Fibroblast of lung (primary cell): ENCODE data around the gene TMEM135. TPM values are rescaled to one million over a fixed set of nuclear protein-coding genes. Genes with fewer than 3 reads are reported as not detected.
A peak's percentile ranks its signal among the peaks of the same experiment; 100 is the strongest.

Source experiments
- DNase-seq, 2 donors: peaks; one replicate each; pipeline versions ENCODE4 v3.0.0 to v3.0.0-alpha.2; 2010; ENCODE audit warnings: low read depth in 2 of 2
- H2AFZ ChIP-seq: 2 replicates; pipeline ENCODE4 v1.5.1; 2012; ENCODE audit warnings: low read length, control low read depth, inconsistent platforms
- H3K27ac ChIP-seq: 2 replicates; pipeline ENCODE4 v1.5.1; 2011; ENCODE audit warnings: low read length, control low read depth; ENCODE audit not compliant: insufficient read depth
- H3K27me3 ChIP-seq: 2 replicates; pipeline ENCODE4 v1.5.1; 2011; ENCODE audit warnings: mild to moderate bottlenecking, low read length; ENCODE audit not compliant: control insufficient read depth, insufficient read depth
- H3K36me3 ChIP-seq: 2 replicates; pipeline ENCODE4 v1.5.1; 2011; ENCODE audit warnings: low read length; ENCODE audit not compliant: control insufficient read depth, insufficient read depth
- H3K4me1 ChIP-seq: 2 replicates; pipeline ENCODE4 v1.5.1; 2011; ENCODE audit warnings: low read length; ENCODE audit not compliant: control insufficient read depth, insufficient read depth; ENCODE audit errors: extremely low read depth
- H3K4me2 ChIP-seq: 2 replicates; pipeline ENCODE4 v1.5.1; 2011; ENCODE audit warnings: low read length, control low read depth; ENCODE audit not compliant: insufficient read depth; ENCODE audit errors: extremely low read depth
- H3K4me3 ChIP-seq, 4 experiments: fragments of 200-600 bp in 1 of 4; sonication (generic) in 1 of 4; replicated peaks in 1 of 4; 2 replicates each; pipeline ENCODE4 v1.5.1; 2011 to 2016; ENCODE audit warnings: low read length in 4 of 4, low read depth in 3 of 4, mild to moderate bottlenecking in 3 of 4, control low read depth in 2 of 4, inconsistent platforms in 1 of 4, mixed read lengths in 1 of 4; ENCODE audit not compliant: insufficient read depth in 1 of 4; ENCODE audit errors: control extremely low read depth in 1 of 4
- H3K79me2 ChIP-seq: 2 replicates; pipeline ENCODE4 v1.5.1; 2012; ENCODE audit warnings: mild to moderate bottlenecking, low read length, inconsistent platforms; ENCODE audit not compliant: control insufficient read depth, insufficient read depth
- H3K9ac ChIP-seq: 2 replicates; pipeline ENCODE4 v1.5.1; 2011; ENCODE audit warnings: mild to moderate bottlenecking, low read length, control low read depth; ENCODE audit not compliant: insufficient read depth
- H3K9me3 ChIP-seq: 2 replicates; pipeline ENCODE4 v1.5.1; 2012; ENCODE audit warnings: low read depth, low read length; ENCODE audit not compliant: control insufficient read depth, insufficient read depth
- H4K20me1 ChIP-seq: 2 replicates; pipeline ENCODE4 v1.5.1; 2011; ENCODE audit warnings: low read length; ENCODE audit not compliant: control insufficient read depth, insufficient read depth; ENCODE audit errors: extremely low read depth
- EZH2 ChIP-seq: IDR thresholded peaks from 2 replicates; pipeline ENCODE4 v1.5.1; 2012; ENCODE audit warnings: low read length, control low read depth, mild to moderate bottlenecking; ENCODE audit errors: missing control alignments
- polyA minus RNA-seq: library from RNA; depleted of rRNA, polyadenylated mRNA; stranded (reverse); fragments of >200 nt; gene quantifications from 2 replicates; pipeline ENCODE4 v1.2.3, GENCODE V29; 2011; ENCODE audit warnings: low replicate concordance
- polyA plus RNA-seq, 2 donors: library from polyadenylated mRNA; depleted of rRNA in 1 of 2; stranded (reverse) in 1 of 2; unstranded in 1 of 2; fragments of >200 nt; gene quantifications; 2 replicates each; pipeline ENCODE4 v1.2.1, GENCODE V29; 2011 to 2012; ENCODE audit warnings: missing spikeins in 1 of 2
- total RNA-seq: library from RNA; depleted of rRNA; stranded (reverse); fragments of >200 nt; gene quantifications from 2 replicates; pipeline ENCODE4 v1.2.1, GENCODE V29; 2014
- TF ChIP-seq, protein P1 (sequence below), 2 donors: IDR thresholded peaks in 1 of 2; conservative IDR thresholded peaks in 1 of 2; 1 replicate in 1 of 2; 2 replicates in 1 of 2; pipeline ENCODE4 v1.5.1; 2011 to 2012; ENCODE audit warnings: low read length in 2 of 2, control low read depth in 1 of 2, inconsistent platforms in 1 of 2, low read depth in 1 of 2, mild to moderate bottlenecking in 1 of 2

TMEM135 gene
- 20.6 and 22.1 TPM in 2 replicates for total RNA-seq
- polyA plus RNA-seq = 14.2 and 17.3 TPM in 2 replicates
- 11.4 and 11.9 TPM in 2 replicates for polyA plus RNA-seq (2012)
- 7.7 and 15.2 TPM in 2 replicates for polyA minus RNA-seq

DNA sequence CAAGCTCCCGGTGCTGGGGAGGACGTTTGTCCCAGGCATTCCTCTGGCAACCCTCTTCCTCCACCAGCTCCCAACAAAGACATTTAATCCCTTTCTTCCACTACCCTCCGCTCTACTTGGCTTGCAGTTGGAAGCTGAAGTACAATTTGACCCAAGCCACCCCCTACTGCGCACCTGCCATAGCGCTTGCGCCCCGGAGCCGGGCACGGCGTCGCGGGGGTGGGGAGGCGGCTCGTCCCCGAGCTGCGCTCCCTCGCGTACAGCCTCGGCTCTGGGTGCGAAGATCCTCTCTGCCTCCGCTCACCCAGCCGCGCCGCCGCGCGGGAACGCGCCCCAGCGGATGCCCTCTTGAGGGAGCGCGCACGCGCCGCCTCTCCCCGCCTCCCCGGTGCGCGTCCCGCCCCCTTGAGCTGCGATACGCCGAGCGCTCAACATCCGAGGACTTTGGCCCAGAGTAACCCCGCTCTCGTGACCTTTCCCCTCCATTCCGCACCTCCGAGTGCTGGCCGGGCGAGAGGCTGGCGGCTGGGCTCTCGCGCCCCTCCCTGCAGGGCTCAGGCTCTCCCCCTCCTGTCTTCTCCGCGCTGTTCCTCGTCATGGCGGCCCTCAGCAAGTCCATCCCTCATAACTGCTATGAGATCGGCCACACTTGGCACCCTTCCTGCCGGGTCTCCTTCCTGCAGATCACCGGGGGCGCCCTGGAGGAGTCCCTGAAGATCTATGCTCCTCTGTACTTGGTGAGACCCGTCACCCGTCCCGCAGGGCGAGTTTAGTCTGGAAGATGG, at the start of gene TMEM135:
Gene TMEM135 (plus strand): TSS at position 485 of the 785 bp plus-strand sequence. CDS start 112 bp downstream, at position 597.
- Histone ChIP-seq H3K4me2 (peak within 1 kb of the TSS; percentile 67), H4K20me1 (no peaks in the 10 kb centered on the region), H3K79me2 (peaks cover 22% of the 10 kb centered on the region), H3K27me3 (no peaks in the 10 kb centered on the region), H3K4me1 (peaks cover 2% of the 10 kb centered on the region), H3K4me3 (peak within 1 kb of the TSS; percentile 82 to 99 (median 89)), H3K27ac (peak within 1 kb of the TSS; percentile 72), H3K9ac (peak within 1 kb of the TSS; percentile 66), H2AFZ (peak within 1 kb of the TSS; percentile 77), H3K9me3 (no peaks in the 10 kb centered on the region), H3K36me3 (no peaks in the 10 kb centered on the region)
- peak; percentile 87 to 92 for DNase-seq
- no peak for TF ChIP-seq EZH2
- TF ChIP-seq, protein P1, sequence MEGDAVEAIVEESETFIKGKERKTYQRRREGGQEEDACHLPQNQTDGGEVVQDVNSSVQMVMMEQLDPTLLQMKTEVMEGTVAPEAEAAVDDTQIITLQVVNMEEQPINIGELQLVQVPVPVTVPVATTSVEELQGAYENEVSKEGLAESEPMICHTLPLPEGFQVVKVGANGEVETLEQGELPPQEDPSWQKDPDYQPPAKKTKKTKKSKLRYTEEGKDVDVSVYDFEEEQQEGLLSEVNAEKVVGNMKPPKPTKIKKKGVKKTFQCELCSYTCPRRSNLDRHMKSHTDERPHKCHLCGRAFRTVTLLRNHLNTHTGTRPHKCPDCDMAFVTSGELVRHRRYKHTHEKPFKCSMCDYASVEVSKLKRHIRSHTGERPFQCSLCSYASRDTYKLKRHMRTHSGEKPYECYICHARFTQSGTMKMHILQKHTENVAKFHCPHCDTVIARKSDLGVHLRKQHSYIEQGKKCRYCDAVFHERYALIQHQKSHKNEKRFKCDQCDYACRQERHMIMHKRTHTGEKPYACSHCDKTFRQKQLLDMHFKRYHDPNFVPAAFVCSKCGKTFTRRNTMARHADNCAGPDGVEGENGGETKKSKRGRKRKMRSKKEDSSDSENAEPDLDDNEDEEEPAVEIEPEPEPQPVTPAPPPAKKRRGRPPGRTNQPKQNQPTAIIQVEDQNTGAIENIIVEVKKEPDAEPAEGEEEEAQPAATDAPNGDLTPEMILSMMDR (conservative IDR thresholded peaks at IDR 0.05 in 1 of 2, IDR thresholded peaks at IDR 0.05 in 1 of 2; ENCODE audit: low read depth in 1 of 2, low read length in 2 of 2) = peak in 1 of 2 donors; percentile 1

DNA sequence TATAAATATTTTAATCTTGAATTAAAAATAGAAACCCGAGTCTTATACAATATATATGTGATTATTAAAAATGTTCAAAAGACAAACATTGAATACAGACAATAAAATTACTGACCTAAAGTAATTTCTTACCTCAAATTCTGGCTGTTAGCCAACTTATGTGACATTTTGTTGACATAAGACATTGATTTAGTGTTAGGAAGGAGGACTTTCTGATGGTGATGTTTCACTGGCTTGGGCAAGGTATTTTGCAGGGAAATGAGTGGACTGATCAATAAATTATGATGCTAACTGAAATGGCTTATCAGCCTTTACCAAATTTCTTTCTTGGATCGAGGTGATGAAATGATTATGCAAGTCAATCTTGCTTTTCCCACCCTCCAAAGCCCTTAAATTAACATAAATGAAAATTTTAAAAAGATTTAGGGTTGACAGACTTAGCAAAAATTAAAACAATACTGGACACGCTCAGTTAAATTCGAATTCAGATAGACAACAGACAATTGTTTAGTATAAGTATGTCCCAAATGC, 49.3 kb upstream of the TMEM135 start:
- Histone ChIP-seq H3K4me2 (no peak overlapping the region), H4K20me1 (no peaks in the 10 kb centered on the region), H3K27me3 (no peaks in the 10 kb centered on the region), H3K27ac (no peak overlapping the region), H3K4me3 (no peak overlapping the region), H3K9ac (no peak overlapping the region), H3K9me3 (no peaks in the 10 kb centered on the region), H3K4me1 (no peaks in the 10 kb centered on the region), H3K36me3 (no peaks in the 10 kb centered on the region), H2AFZ (no peak overlapping the region), H3K79me2 (no peaks in the 10 kb centered on the region)
- TF ChIP-seq, protein P1 (conservative IDR thresholded peaks at IDR 0.05 in 1 of 2, IDR thresholded peaks at IDR 0.05 in 1 of 2; ENCODE audit: low read depth in 1 of 2, low read length in 2 of 2) = no peak
- no peak for TF ChIP-seq EZH2
- DNase-seq = no peak

DNA sequence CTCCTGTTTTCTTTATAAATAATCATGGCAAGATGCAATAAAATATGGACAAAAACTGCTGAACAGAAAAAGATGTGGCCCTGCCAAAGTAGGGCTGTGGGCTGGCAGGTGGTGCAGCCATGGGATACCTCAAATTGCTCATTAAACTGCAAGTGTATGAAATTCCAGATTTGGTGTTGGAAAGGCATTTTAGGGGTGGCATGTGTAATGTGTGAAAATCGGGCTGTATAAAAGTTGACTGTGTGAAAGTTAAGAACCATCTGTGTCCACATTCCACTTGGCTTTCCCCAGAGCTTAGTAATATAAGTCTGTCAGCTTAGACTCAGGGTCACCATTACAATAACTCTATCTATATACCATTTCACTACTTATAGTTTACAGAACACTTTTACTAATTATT, 47.7 kb upstream of the TMEM135 start:
- H2AFZ ChIP-seq = no peak overlapping the region
- no peaks in the 10 kb centered on the region for H3K79me2 ChIP-seq
- no peak overlapping the region for H3K4me2 ChIP-seq
- no peak overlapping the region for H3K4me3 ChIP-seq
- no peaks in the 10 kb centered on the region for H3K27me3 ChIP-seq
- no peak for TF ChIP-seq EZH2
- TF ChIP-seq, protein P1 (conservative IDR thresholded peaks at IDR 0.05 in 1 of 2, IDR thresholded peaks at IDR 0.05 in 1 of 2; ENCODE audit: low read depth in 1 of 2, low read length in 2 of 2) = no peak
- no peaks in the 10 kb centered on the region for H3K4me1 ChIP-seq
- no peak overlapping the region for H3K27ac ChIP-seq
- H3K9me3 ChIP-seq = no peaks in the 10 kb centered on the region
- no peaks in the 10 kb centered on the region for H4K20me1 ChIP-seq
- H3K36me3 ChIP-seq = no peaks in the 10 kb centered on the region
- DNase-seq = peak; percentile 17 to 40
- H3K9ac ChIP-seq = no peak overlapping the region
